DMS53 treated with DMSO at 0.1 percent for 48 hours (cell line): Measurements from ENCODE around the gene C1orf52.
"Not testable (repeated sequence)": the region's sequence is repeated elsewhere in the genome, so short reads cannot be mapped to it uniquely, and the experiment has no call there.

Source experiments
- DNase-seq: peaks from one replicate; lab custom pipeline; 2025; ENCODE audit not compliant: unreplicated experiment; lab: John Stamatoyannopoulos, UW

Gene C1orf52

GRCh38 chr1:85278853-85279314, 19.4 kb upstream of the C1orf52 start:
- DNase-seq = peak; percentile 51

- DNase-seq = no peak
Observed at GRCh38 chr1:85277802-85278201, 18.3 kb upstream of the C1orf52 start.

GRCh38 chr1:85276978-85277639, 17.6 kb upstream of the C1orf52 start:
- peak; percentile 31 for DNase-seq

- DNase-seq = peak; percentile 99
Observed at GRCh38 chr1:85276215-85276977, 16.9 kb upstream of the C1orf52 start, which contains the start of gene BCL10. TSS of gene BCL10 (minus strand) at chr1:85276632. CDS start at chr1:85276352, 280 bp downstream.

- DNase-seq = no peak
Observed at GRCh38 chr1:85275701-85276214, 16.3 kb upstream of the C1orf52 start.

- peak; percentile 88 for DNase-seq
Observed at GRCh38 chr1:85274969-85275453, 15.5 kb upstream of the C1orf52 start.

GRCh38 chr1:85273397-85273796, 13.9 kb upstream of the C1orf52 start:
- no peak for DNase-seq

GRCh38 chr1:85268801-85269585, 9.5 kb upstream of the C1orf52 start:
- DNase-seq = no peak

GRCh38 chr1:85267313-85267712, 7.9 kb upstream of the C1orf52 start:
- DNase-seq = no peak

- DNase-seq = no peak
Observed at GRCh38 chr1:85264150-85264549, 4.7 kb upstream of the C1orf52 start.

- DNase-seq = no peak
Observed at GRCh38 chr1:85262985-85263384, 3.5 kb upstream of the C1orf52 start.

GRCh38 chr1:85259912-85260274, 431 bp upstream of the C1orf52 start:
- DNase-seq = no peak

GRCh38 chr1:85258536-85259117, 835 bp downstream of the C1orf52 start:
- DNase-seq = no peak

- not testable (repeated sequence) for DNase-seq
Observed at GRCh38 chr1:85249042-85249441, 10.4 kb downstream of the C1orf52 start.

GRCh38 chr1:85245891-85246290, 13.6 kb downstream of the C1orf52 start:
- DNase-seq = no peak

- DNase-seq = no peak
Observed at GRCh38 chr1:85245456-85245855, 14.0 kb downstream of the C1orf52 start.

GRCh38 chr1:85244271-85245061, 15.0 kb downstream of the C1orf52 start:
- no peak for DNase-seq

GRCh38 chr1:85243372-85243771, 16.1 kb downstream of the C1orf52 start:
- no peak for DNase-seq

GRCh38 chr1:85240643-85241042, 18.8 kb downstream of the C1orf52 start:
- no peak for DNase-seq

- peak; percentile 66 for DNase-seq
Observed at GRCh38 chr1:85240174-85240601, 19.3 kb downstream of the C1orf52 start.
